Body of pancreas (tissue), 4 donors: ENCODE measurements around the gene COL15A1.

ENCODE experiments used
- CTCF ChIP-seq, 7 experiments: fragments of 450-650 bp in 4 of 7; fragments of 200-600 bp in 3 of 7; sonication (generic) in 3 of 7; IDR thresholded peaks; one replicate each; pipeline ENCODE4 v1.5.1; 2016 to 2019; ENCODE audit warnings: antibody characterized with exemption in 7 of 7
- POLR2A ChIP-seq, 3 donors: fragments of 450-650 bp; IDR thresholded peaks; one replicate each; pipeline ENCODE4 v1.6.1; 2016; ENCODE audit warnings: antibody characterized with exemption in 3 of 3, mild to moderate bottlenecking in 2 of 3

DNA sequence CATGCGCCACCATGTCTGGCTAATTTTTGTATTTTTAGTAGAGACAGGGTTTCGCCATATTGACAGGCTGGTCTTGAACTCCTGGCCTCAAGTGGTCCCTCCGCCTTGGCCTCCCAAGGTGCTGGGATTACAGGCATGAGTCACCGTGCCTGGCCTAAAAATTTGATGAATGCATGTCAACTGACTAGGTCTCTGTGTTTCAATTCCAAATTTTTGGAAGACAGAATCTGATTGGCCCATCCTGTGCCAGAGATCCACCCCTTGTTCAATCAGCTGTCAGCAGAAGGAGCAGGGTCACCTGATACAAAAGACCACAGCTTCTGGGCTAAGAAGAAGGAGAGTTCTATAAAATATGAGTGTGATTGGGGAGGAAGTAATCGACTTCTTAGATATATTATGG is 43.5 kb upstream of the COL15A1 start:
- no peak for TF ChIP-seq CTCF (IDR thresholded peaks at IDR 0.05)
- TF ChIP-seq POLR2A (IDR thresholded peaks at IDR 0.05), result no peak
